ENCODE results near the gene ARL4A. TPM values are rescaled to one million over a fixed set of nuclear protein-coding genes. Genes with fewer than 3 reads are reported as not detected.
A peak's percentile ranks its signal among the peaks of the same experiment; 100 is the strongest.

The ARL4A gene
- total RNA-seq, 1 donor from 2014 or later: 74.1 TPM

- no peak for DNase-seq
Measured at GRCh38 chr7:12703881-12704280, 16.4 kb downstream of the ARL4A start.

GRCh38 chr7:12705878-12706277 is 18.4 kb downstream of the ARL4A start:
- DNase-seq: no peak

GRCh38 chr7:12706900-12707536 is 19.6 kb downstream of the ARL4A start:
- DNase-seq: no peak

- no peak for DNase-seq
Measured at GRCh38 chr7:12708314-12708713, 20.9 kb downstream of the ARL4A start.

GRCh38 chr7:12709726-12710502 is 22.5 kb downstream of the ARL4A start:
- no peak for DNase-seq

- no peak for DNase-seq
Measured at GRCh38 chr7:12711124-12711523, 23.7 kb downstream of the ARL4A start.

GRCh38 chr7:12712236-12712635 is 24.8 kb downstream of the ARL4A start:
- no peak for DNase-seq

GRCh38 chr7:12713625-12714378 is 26.4 kb downstream of the ARL4A start:
- DNase-seq: no peak

GRCh38 chr7:12714379-12714737 is 26.9 kb downstream of the ARL4A start:
- no peak for DNase-seq

GRCh38 chr7:12715372-12716133 is 28.1 kb downstream of the ARL4A start:
- peak; percentile 58 for DNase-seq

GRCh38 chr7:12716134-12716681 is 28.8 kb downstream of the ARL4A start:
- no peak for DNase-seq

GRCh38 chr7:12716722-12717121 is 29.3 kb downstream of the ARL4A start:
- DNase-seq: no peak

- DNase-seq: no peak
Measured at GRCh38 chr7:12719141-12719919, 31.9 kb downstream of the ARL4A start.

- DNase-seq: no peak
Measured at GRCh38 chr7:12719981-12720865, 32.8 kb downstream of the ARL4A start.

- no peak for DNase-seq
Measured at GRCh38 chr7:12721286-12721830, 33.9 kb downstream of the ARL4A start.

GRCh38 chr7:12722136-12722535 is 34.7 kb downstream of the ARL4A start:
- DNase-seq: no peak

GRCh38 chr7:12722636-12723605 is 35.5 kb downstream of the ARL4A start:
- DNase-seq: no peak

GRCh38 chr7:12725575-12726316 is 38.3 kb downstream of the ARL4A start:
- no peak for DNase-seq

All from skin of body (tissue), 2 donors.